GM12801 (cell line): ENCODE measurements around the gene ARHGAP26.

ENCODE experiments used
- TF ChIP-seq, protein P1 (sequence below): IDR thresholded peaks from one replicate; pipeline ENCODE4 v1.5.1; 2011; ENCODE audit warnings: control low read depth; ENCODE audit not compliant: insufficient read length; ENCODE audit errors: extremely low read depth

ARHGAP26 gene

DNA sequence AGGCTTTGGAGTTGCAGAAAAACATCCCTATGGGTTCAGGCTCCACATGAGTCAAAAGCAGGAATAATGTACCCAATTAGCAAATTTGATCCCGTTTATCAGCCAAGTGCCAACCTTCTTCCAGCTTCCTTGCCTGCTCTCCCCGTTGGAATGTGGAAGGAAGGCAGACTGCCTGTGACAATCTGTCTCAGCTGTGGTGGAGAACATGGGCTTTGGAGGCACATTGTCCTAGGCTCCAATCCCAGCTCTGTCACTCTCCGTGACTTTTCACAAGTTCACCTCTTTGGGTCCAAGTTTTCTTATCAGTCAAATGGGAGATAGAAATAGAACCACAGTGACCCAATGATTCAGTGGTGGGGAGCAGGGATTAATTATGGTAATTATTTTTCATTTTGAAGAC lies 113.9 kb downstream of the ARHGAP26 start:
- TF ChIP-seq, protein P1, sequence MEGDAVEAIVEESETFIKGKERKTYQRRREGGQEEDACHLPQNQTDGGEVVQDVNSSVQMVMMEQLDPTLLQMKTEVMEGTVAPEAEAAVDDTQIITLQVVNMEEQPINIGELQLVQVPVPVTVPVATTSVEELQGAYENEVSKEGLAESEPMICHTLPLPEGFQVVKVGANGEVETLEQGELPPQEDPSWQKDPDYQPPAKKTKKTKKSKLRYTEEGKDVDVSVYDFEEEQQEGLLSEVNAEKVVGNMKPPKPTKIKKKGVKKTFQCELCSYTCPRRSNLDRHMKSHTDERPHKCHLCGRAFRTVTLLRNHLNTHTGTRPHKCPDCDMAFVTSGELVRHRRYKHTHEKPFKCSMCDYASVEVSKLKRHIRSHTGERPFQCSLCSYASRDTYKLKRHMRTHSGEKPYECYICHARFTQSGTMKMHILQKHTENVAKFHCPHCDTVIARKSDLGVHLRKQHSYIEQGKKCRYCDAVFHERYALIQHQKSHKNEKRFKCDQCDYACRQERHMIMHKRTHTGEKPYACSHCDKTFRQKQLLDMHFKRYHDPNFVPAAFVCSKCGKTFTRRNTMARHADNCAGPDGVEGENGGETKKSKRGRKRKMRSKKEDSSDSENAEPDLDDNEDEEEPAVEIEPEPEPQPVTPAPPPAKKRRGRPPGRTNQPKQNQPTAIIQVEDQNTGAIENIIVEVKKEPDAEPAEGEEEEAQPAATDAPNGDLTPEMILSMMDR, result no peak

GRCh38 chr5:142886211-142886610 lies 116.0 kb downstream of the ARHGAP26 start:
- TF ChIP-seq, protein P1, result no peak

GRCh38 chr5:142886956-142887355 lies 116.8 kb downstream of the ARHGAP26 start:
- TF ChIP-seq, protein P1, result no peak

GRCh38 chr5:142888469-142889085 lies 118.4 kb downstream of the ARHGAP26 start:
- TF ChIP-seq, protein P1, result no peak

- TF ChIP-seq, protein P1, result no peak
Observed at GRCh38 chr5:142892021-142892420, 121.8 kb downstream of the ARHGAP26 start.

- TF ChIP-seq, protein P1, result no peak
Observed at GRCh38 chr5:142894315-142894714, 124.1 kb downstream of the ARHGAP26 start.

DNA sequence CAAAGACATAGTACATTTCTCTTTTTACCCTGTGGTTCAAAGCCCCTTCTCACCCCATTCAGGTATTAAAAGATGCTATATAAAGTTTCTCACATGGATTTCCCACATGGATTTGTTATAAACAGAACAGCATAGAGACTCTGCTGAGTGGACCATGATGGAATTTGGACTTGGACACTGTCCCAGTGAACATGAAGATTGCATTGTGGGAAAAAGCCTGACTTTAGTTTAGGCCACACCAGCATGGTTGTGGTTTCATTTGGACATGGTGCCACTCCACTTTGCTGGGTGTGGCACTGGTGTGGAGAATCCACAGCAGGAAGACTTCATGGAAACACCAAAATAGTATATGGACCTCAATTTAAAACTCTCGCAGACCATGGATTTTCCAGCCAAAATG lies 124.6 kb downstream of the ARHGAP26 start:
- TF ChIP-seq, protein P1, result no peak
